Measurements from ENCODE around the gene DIDO1. TPM values are rescaled to one million over a fixed set of nuclear protein-coding genes. Genes with fewer than 3 reads are reported as not detected.

The DIDO1 gene
- total and polyA plus RNA-seq, 9 of the 15 experiments (the other 6 are each of a cell fraction or from before 2014, with no cell fraction given): 4.4 to 46.8 (median 31.2) TPM

DNA sequence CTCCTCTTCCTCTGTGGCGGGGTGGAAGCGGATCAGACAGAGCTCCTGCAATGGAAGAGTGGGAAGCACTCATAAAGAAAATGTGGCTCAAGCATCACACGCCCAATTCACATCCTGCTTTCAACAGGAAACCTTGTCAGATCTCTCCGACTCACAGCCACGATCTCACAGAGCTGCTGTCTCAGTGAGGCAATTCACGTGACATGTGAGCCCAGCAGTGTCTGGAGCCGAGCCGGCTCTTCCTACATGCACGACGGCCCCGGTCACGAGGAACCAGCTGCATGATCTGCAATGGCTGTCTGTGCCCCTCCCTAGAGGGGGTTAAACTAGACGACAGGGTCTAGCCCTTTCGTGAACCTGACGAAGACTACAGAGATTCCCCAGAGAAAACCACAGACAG, 35.2 kb downstream of the DIDO1 start (continued):
- TF ChIP-seq, protein P1, sequence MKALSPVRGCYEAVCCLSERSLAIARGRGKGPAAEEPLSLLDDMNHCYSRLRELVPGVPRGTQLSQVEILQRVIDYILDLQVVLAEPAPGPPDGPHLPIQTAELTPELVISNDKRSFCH (CRISPR knock-in tag; IDR thresholded peaks at IDR 0.05): no peak
- TF ChIP-seq, protein P1 (tag; IDR thresholded peaks at IDR 0.05): no peak
- TF ChIP-seq, protein P2, sequence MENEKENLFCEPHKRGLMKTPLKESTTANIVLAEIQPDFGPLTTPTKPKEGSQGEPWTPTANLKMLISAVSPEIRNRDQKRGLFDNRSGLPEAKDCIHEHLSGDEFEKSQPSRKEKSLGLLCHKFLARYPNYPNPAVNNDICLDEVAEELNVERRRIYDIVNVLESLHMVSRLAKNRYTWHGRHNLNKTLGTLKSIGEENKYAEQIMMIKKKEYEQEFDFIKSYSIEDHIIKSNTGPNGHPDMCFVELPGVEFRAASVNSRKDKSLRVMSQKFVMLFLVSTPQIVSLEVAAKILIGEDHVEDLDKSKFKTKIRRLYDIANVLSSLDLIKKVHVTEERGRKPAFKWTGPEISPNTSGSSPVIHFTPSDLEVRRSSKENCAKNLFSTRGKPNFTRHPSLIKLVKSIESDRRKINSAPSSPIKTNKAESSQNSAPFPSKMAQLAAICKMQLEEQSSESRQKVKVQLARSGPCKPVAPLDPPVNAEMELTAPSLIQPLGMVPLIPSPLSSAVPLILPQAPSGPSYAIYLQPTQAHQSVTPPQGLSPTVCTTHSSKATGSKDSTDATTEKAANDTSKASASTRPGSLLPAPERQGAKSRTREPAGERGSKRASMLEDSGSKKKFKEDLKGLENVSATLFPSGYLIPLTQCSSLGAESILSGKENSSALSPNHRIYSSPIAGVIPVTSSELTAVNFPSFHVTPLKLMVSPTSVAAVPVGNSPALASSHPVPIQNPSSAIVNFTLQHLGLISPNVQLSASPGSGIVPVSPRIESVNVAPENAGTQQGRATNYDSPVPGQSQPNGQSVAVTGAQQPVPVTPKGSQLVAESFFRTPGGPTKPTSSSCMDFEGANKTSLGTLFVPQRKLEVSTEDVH (IDR thresholded peaks at IDR 0.05; ENCODE audit: low read depth, partially characterized antibody): no peak
- TF ChIP-seq COPS2 (conservative IDR thresholded peaks at IDR 0.05): no peak
- TF ChIP-seq, protein P3, sequence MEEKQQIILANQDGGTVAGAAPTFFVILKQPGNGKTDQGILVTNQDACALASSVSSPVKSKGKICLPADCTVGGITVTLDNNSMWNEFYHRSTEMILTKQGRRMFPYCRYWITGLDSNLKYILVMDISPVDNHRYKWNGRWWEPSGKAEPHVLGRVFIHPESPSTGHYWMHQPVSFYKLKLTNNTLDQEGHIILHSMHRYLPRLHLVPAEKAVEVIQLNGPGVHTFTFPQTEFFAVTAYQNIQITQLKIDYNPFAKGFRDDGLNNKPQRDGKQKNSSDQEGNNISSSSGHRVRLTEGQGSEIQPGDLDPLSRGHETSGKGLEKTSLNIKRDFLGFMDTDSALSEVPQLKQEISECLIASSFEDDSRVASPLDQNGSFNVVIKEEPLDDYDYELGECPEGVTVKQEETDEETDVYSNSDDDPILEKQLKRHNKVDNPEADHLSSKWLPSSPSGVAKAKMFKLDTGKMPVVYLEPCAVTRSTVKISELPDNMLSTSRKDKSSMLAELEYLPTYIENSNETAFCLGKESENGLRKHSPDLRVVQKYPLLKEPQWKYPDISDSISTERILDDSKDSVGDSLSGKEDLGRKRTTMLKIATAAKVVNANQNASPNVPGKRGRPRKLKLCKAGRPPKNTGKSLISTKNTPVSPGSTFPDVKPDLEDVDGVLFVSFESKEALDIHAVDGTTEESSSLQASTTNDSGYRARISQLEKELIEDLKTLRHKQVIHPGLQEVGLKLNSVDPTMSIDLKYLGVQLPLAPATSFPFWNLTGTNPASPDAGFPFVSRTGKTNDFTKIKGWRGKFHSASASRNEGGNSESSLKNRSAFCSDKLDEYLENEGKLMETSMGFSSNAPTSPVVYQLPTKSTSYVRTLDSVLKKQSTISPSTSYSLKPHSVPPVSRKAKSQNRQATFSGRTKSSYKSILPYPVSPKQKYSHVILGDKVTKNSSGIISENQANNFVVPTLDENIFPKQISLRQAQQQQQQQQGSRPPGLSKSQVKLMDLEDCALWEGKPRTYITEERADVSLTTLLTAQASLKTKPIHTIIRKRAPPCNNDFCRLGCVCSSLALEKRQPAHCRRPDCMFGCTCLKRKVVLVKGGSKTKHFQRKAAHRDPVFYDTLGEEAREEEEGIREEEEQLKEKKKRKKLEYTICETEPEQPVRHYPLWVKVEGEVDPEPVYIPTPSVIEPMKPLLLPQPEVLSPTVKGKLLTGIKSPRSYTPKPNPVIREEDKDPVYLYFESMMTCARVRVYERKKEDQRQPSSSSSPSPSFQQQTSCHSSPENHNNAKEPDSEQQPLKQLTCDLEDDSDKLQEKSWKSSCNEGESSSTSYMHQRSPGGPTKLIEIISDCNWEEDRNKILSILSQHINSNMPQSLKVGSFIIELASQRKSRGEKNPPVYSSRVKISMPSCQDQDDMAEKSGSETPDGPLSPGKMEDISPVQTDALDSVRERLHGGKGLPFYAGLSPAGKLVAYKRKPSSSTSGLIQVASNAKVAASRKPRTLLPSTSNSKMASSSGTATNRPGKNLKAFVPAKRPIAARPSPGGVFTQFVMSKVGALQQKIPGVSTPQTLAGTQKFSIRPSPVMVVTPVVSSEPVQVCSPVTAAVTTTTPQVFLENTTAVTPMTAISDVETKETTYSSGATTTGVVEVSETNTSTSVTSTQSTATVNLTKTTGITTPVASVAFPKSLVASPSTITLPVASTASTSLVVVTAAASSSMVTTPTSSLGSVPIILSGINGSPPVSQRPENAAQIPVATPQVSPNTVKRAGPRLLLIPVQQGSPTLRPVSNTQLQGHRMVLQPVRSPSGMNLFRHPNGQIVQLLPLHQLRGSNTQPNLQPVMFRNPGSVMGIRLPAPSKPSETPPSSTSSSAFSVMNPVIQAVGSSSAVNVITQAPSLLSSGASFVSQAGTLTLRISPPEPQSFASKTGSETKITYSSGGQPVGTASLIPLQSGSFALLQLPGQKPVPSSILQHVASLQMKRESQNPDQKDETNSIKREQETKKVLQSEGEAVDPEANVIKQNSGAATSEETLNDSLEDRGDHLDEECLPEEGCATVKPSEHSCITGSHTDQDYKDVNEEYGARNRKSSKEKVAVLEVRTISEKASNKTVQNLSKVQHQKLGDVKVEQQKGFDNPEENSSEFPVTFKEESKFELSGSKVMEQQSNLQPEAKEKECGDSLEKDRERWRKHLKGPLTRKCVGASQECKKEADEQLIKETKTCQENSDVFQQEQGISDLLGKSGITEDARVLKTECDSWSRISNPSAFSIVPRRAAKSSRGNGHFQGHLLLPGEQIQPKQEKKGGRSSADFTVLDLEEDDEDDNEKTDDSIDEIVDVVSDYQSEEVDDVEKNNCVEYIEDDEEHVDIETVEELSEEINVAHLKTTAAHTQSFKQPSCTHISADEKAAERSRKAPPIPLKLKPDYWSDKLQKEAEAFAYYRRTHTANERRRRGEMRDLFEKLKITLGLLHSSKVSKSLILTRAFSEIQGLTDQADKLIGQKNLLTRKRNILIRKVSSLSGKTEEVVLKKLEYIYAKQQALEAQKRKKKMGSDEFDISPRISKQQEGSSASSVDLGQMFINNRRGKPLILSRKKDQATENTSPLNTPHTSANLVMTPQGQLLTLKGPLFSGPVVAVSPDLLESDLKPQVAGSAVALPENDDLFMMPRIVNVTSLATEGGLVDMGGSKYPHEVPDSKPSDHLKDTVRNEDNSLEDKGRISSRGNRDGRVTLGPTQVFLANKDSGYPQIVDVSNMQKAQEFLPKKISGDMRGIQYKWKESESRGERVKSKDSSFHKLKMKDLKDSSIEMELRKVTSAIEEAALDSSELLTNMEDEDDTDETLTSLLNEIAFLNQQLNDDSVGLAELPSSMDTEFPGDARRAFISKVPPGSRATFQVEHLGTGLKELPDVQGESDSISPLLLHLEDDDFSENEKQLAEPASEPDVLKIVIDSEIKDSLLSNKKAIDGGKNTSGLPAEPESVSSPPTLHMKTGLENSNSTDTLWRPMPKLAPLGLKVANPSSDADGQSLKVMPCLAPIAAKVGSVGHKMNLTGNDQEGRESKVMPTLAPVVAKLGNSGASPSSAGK (IDR thresholded peaks at IDR 0.05): no peak

Data from K562 (cell line).